Neuronal stem cell (in vitro differentiated cells): ENCODE measurements around the gene DIDO1.
"Not testable (repeated sequence)": the region's sequence is repeated elsewhere in the genome, so short reads cannot be mapped to it uniquely, and the experiment has no call there.

Experiments
- DNase-seq: peaks from one replicate; pipeline ENCODE4 v3.0.0-alpha.2; 2013; ENCODE audit warnings: low spot score
- H2AFZ ChIP-seq: one replicate; pipeline ENCODE4 v1.6.1; 2013; ENCODE audit warnings: mild to moderate bottlenecking, low read length, inconsistent platforms
- H2AK5ac ChIP-seq: 2 replicates; pipeline ENCODE4 v1.6.1; 2013; ENCODE audit warnings: low read depth, mild to moderate bottlenecking, inconsistent platforms, low read length, moderate library complexity, mixed read lengths
- H2BK120ac ChIP-seq: 2 replicates; pipeline ENCODE4 v1.6.1; 2013; ENCODE audit warnings: low read depth, mild to moderate bottlenecking, inconsistent platforms, low read length, moderate library complexity, mixed read lengths
- H2BK12ac ChIP-seq: one replicate; pipeline ENCODE4 v1.6.1; 2013; ENCODE audit warnings: low read length, inconsistent platforms
- H2BK15ac ChIP-seq: 2 replicates; pipeline ENCODE4 v1.6.1; 2013; ENCODE audit warnings: mild to moderate bottlenecking, low read length, inconsistent platforms, mixed read lengths
- H2BK5ac ChIP-seq: one replicate; pipeline ENCODE4 v1.6.1; 2013; ENCODE audit warnings: inconsistent platforms, mild to moderate bottlenecking, low read length, moderate library complexity
- H3K14ac ChIP-seq: one replicate; pipeline ENCODE4 v1.6.1; 2013; ENCODE audit warnings: low read length, inconsistent platforms
- H3K18ac ChIP-seq: 2 replicates; pipeline ENCODE4 v1.6.1; 2013; ENCODE audit warnings: low read length, inconsistent platforms
- H3K23ac ChIP-seq: 2 replicates; pipeline ENCODE4 v1.6.1; 2013; ENCODE audit warnings: low read depth, mild to moderate bottlenecking, mixed read lengths, low read length, inconsistent platforms; ENCODE audit not compliant: poor library complexity
- H3K27ac ChIP-seq: replicated peaks from 3 replicates; pipeline ENCODE4 v1.5.1; 2013; ENCODE audit warnings: low read length, inconsistent platforms
- H3K27me3 ChIP-seq, 3 experiments: 2 replicates each; pipeline ENCODE4 v1.6.1; 2013; ENCODE audit warnings: low read length in 3 of 3, mild to moderate bottlenecking in 2 of 3, inconsistent platforms in 1 of 3, low read depth in 1 of 3, mixed read lengths in 1 of 3, moderate library complexity in 1 of 3; ENCODE audit not compliant: control insufficient read depth in 3 of 3, insufficient read depth in 3 of 3
- H3K36me3 ChIP-seq, 2 donors: replicated peaks in 1 of 2; 2 replicates each; pipeline ENCODE4 v1.6.1; 2013; ENCODE audit warnings: low read length in 2 of 2; ENCODE audit not compliant: control insufficient read depth in 2 of 2, insufficient read depth in 2 of 2
- H3K4ac ChIP-seq: 2 replicates; pipeline ENCODE4 v1.6.1; 2013; ENCODE audit warnings: inconsistent platforms, mild to moderate bottlenecking, low read length, moderate library complexity
- H3K4me1 ChIP-seq, 2 donors: 1 replicate in 1 of 2; 2 replicates in 1 of 2; pipeline ENCODE4 v1.6.1; 2013; ENCODE audit warnings: low read length in 2 of 2, low read depth in 1 of 2; ENCODE audit not compliant: control insufficient read depth in 2 of 2, insufficient read depth in 1 of 2
- H3K4me2 ChIP-seq: one replicate; pipeline ENCODE4 v1.6.1; 2013; ENCODE audit warnings: mild to moderate bottlenecking, low read length, inconsistent platforms; ENCODE audit not compliant: insufficient read depth, poor library complexity, severe bottlenecking
- H3K4me3 ChIP-seq, 2 donors: 2 replicates each; pipeline ENCODE4 v1.5.1; 2013; ENCODE audit warnings: low read length in 2 of 2, mild to moderate bottlenecking in 2 of 2, inconsistent platforms in 1 of 2, moderate library complexity in 1 of 2
- H3K79me1 ChIP-seq: one replicate; pipeline ENCODE4 v1.6.1; 2013; ENCODE audit warnings: low read depth, mild to moderate bottlenecking, inconsistent platforms, low read length, moderate library complexity
- H3K9ac ChIP-seq: one replicate; pipeline ENCODE4 v1.6.1; 2013; ENCODE audit warnings: mild to moderate bottlenecking, low read depth, low read length, inconsistent platforms; ENCODE audit not compliant: poor library complexity
- H3K9me3 ChIP-seq, 2 donors: replicated peaks in 1 of 2; 2 replicates each; pipeline versions ENCODE3 to v1.6.1; 2013; ENCODE audit warnings: low read length in 2 of 2, mild to moderate bottlenecking in 2 of 2, inconsistent platforms in 1 of 2, low read depth in 1 of 2, mixed read lengths in 1 of 2, moderate library complexity in 1 of 2; ENCODE audit not compliant: control insufficient read depth in 2 of 2, insufficient read depth in 1 of 2
- H4K8ac ChIP-seq: one replicate; pipeline ENCODE4 v1.6.1; 2013; ENCODE audit warnings: low read depth, mild to moderate bottlenecking, inconsistent platforms, low read length, moderate library complexity
- H4K91ac ChIP-seq: one replicate; pipeline ENCODE4 v1.6.1; 2013; ENCODE audit warnings: low read length, low read depth, mild to moderate bottlenecking, inconsistent platforms; ENCODE audit not compliant: poor library complexity
- WGBS, 2 donors: extraction: QIAGEN DNeasy Blood & Tissue Kit; methylation state at CpG; one replicate each; pipeline ENCODE4 v1.1.7; 2013; ENCODE audit warnings: missing lambda C conversion rate in 2 of 2, mixed read lengths in 1 of 2; ENCODE audit not compliant: insufficient read length in 2 of 2, insufficient replicate concordance in 1 of 2; ENCODE audit errors: extremely low coverage in 2 of 2; 5-methylcytosine and 5-hydroxymethylcytosine counted together

DIDO1 gene

DNA sequence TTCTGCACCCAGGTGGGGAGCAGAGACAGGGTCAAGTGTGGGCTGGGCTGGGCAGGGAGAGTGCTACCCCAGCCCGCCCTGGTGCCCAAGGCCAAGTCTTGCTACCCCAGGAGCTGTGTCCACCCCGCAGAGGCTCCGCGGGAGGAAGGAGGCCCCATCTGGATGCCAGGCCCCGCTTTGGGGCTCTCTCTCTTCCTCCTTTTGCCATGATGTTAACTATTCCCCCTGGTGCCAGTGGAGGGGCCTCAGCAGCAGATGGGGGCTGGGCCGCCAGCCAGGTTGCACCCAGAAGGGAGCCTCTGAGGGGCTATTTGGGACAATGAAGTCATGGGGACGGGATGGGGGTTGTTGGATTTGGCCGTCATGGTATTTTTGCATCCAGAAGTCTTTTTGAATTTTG is 35.5 kb upstream of the DIDO1 start:
- no CpG with 5 or more reads among the region's 8 CpGs for WGBS, 2 donors
- no peak overlapping the region for H2BK5ac ChIP-seq

DNA sequence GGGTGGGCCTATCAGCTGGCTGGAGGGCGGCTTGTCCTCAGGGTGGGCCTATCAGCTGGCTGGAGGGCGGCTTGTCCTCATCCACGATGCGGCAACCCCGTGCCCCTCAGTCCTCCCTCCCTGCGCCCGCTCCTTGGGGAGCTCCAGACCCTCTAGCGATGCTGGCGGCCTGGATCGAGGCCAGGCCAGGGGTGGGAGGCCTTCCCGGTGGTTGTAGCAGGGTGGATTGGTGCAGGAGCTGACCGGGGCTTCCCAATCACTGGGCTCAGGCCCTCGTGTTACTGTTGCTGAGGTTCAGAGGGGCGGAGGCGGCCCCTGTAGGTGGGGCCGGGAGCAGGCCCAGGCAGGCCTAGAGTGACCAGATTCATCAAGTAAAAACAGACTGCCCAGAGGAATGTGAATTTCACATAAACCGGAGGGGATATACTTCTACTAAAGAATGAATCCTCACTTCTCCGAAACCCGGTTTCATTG is 35.0 kb upstream of the DIDO1 start:
- Histone ChIP-seq H3K14ac (no peak overlapping the region), H3K79me1 (peaks cover 4% of the 10 kb centered on the region), H4K8ac (no peak overlapping the region), H2BK15ac (no peak overlapping the region), H2AFZ (peak overlapping the region; percentile 73), H3K27me3 (peaks cover 0 to 27% (median 0%) of the 10 kb centered on the region in 3 experiments), H2BK120ac (no peak overlapping the region), H2AK5ac (peak overlapping the region; percentile 54), H2BK5ac (no peak overlapping the region), H4K91ac (no peak overlapping the region), H3K9me3 (peaks cover 0 to 5% of the 10 kb centered on the region in 2 donors), H3K27ac (no peak overlapping the region), H3K4ac (no peak overlapping the region), H3K4me3 (no peak overlapping the region), H3K18ac (peak overlapping the region; percentile 87), H3K23ac (no peak overlapping the region), H3K4me2 (peak overlapping the region; percentile 18), H3K4me1 (peaks cover 0 to 5% of the 10 kb centered on the region in 2 donors), H3K9ac (peak overlapping the region; percentile 60), H2BK12ac (no peak overlapping the region), H3K36me3 (peaks cover 0 to 4% of the 10 kb centered on the region in 2 donors)
- no peak for DNase-seq
- WGBS, 2 donors = no CpG with 5 or more reads among the region's 19 CpGs

More for the DNA sequence above, 35.5 kb upstream of the DIDO1 start:
- Histone ChIP-seq H2BK12ac (peak overlapping the region; percentile 25), H3K27ac (no peak overlapping the region), H3K4me3 (no peak overlapping the region), H3K9ac (peak overlapping the region; percentile 37), H3K14ac (no peak overlapping the region), H3K9me3 (peaks cover 0 to 5% of the 10 kb centered on the region in 2 donors), H4K8ac (no peak overlapping the region), H2BK15ac (no peak overlapping the region), H4K91ac (no peak overlapping the region), H3K4ac (no peak overlapping the region), H3K79me1 (peaks cover 4% of the 10 kb centered on the region), H3K4me1 (peaks cover 0 to 5% of the 10 kb centered on the region in 2 donors), H3K23ac (no peak overlapping the region), H2BK120ac (no peak overlapping the region), H3K18ac (no peak overlapping the region), H3K27me3 (peaks cover 0 to 29% (median 0%) of the 10 kb centered on the region in 3 experiments), H2AFZ (peak overlapping the region; percentile 73), H3K36me3 (peaks cover 0 to 4% of the 10 kb centered on the region in 2 donors), H3K4me2 (no peak overlapping the region), H2AK5ac (peak overlapping the region; percentile 54)
- no peak for DNase-seq

DNA sequence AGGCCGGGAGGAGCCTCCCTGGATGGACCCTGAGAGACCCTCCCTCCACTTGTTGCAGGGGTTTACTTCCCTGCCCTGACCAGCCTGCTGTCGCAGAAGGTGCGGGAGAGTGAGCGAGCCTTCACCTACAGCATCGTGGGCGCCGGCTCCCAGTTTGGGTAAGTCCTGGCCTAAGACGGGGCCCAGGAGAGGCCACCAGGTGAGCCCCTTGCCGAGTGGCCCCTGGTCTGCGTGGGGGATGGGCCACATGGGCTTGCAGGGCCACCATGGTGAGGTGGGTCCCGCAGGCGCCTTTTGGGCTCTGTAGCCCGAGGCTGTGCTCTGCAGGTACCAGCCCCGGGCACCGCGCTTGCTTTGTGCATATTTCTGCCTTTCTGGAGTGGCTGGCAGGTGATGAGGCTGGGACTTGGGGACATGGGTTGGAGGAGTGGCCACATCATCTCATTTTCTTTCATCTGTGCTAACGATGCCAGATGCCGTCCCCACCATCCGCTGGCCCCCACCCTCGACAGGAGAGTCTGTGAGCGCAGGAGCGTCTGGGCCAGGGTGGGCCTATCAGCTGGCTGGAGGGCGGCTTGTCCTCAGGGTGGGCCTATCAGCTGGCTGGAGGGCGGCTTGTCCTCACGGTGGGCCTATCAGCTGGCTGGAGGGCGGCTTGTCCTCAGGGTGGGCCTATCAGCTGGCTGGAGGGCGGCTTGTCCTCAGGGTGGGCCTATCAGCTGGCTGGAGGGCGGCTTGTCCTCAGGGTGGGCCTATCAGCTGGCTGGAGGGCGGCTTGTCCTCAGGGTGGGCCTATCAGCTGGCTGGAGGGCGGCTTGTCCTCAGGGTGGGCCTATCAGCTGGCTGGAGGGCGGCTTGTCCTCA is 34.4 kb upstream of the DIDO1 start:
- not testable (repeated sequence) for H2BK5ac ChIP-seq, H2BK120ac ChIP-seq, H3K4me1 ChIP-seq, H3K23ac ChIP-seq, DNase-seq, H3K79me1 ChIP-seq, H4K8ac ChIP-seq, H3K14ac ChIP-seq, H3K4ac ChIP-seq, H3K4me3 ChIP-seq, H3K9me3 ChIP-seq, H3K36me3 ChIP-seq, H3K9ac ChIP-seq, H2AFZ ChIP-seq, H3K27ac ChIP-seq, H3K4me2 ChIP-seq
- H3K27me3 ChIP-seq = peaks cover 0 to 26% (median 0%) of the 10 kb centered on the region in 3 experiments
- H3K18ac ChIP-seq = peak overlapping the region; percentile 71
- H2BK12ac ChIP-seq = peak overlapping the region; percentile 46
- peak overlapping the region; percentile 94 for H2BK15ac ChIP-seq
- peak overlapping the region; percentile 43 for H4K91ac ChIP-seq
- no CpG with 5 or more reads among the region's 31 CpGs for WGBS, 2 donors
- peak overlapping the region; percentile 70 for H2AK5ac ChIP-seq

DNA sequence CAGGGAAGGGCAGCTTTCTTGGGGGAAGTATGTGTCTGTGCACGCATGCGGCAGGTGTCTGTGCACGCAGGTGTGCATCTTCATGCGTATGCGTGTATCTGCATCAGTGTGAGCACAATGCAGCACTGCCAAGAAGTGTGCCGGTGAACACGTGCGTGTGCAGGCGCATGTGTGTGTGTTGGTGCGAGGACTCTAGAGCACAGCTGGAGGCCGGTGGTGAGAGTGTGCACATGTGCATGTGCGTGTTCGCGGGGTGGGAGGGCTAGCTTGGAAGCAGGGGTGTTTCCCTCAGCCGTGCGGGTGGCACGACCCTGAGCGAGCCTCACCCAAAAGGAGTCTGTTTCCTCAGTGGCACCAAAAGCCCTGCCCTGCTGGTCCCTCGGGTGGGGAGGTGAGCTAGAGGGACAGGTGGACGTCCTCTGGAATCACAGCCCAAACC is 33.7 kb upstream of the DIDO1 start:
- Histone ChIP-seq H2BK5ac (no peak overlapping the region), H2BK120ac (no peak overlapping the region), H2AK5ac (peak overlapping the region; percentile 70), H3K9ac (no peak overlapping the region), H3K27me3 (peaks cover 0 to 19% (median 0%) of the 10 kb centered on the region in 3 experiments), H3K4me1 (peaks cover 5 to 6% of the 10 kb centered on the region in 2 donors), H4K91ac (peak overlapping the region; percentile 43), H3K9me3 (peaks cover 0 to 5% of the 10 kb centered on the region in 2 donors), H3K14ac (peak overlapping the region; percentile 94), H3K23ac (peak overlapping the region; percentile 89), H3K4me3 (peak overlapping the region in 1 of 2 donors; percentile 6), H4K8ac (no peak overlapping the region), H3K36me3 (peaks cover 0 to 4% of the 10 kb centered on the region in 2 donors), H3K18ac (peak overlapping the region; percentile 76), H3K79me1 (peaks cover 4% of the 10 kb centered on the region), H2BK12ac (no peak overlapping the region), H3K27ac (no peak overlapping the region), H2AFZ (no peak overlapping the region), H2BK15ac (peak overlapping the region; percentile 94), H3K4me2 (no peak overlapping the region), H3K4ac (peak overlapping the region; percentile 38)
- DNase-seq = no peak
- WGBS, 2 donors = no CpG with 5 or more reads among the region's 20 CpGs
